ENCODE data around the gene PLIN5. TPM values are rescaled to one million over a fixed set of nuclear protein-coding genes. Genes with fewer than 3 reads are reported as not detected.

The PLIN5 gene
- total RNA-seq, 1 experiment from 2014 or later: not detected

- in situ Hi-C loops (cut with HindIII; ENCODE audit: low pct_unique_long_range_greater_than_20kb, low sequenced_read_pairs): no loop called here
- no peak for DNase-seq (ENCODE audit: low read depth, low spot score)
These were observed 51.6 kb downstream of the PLIN5 start for GRCh38 chr19:4483385-4483784.

DNA sequence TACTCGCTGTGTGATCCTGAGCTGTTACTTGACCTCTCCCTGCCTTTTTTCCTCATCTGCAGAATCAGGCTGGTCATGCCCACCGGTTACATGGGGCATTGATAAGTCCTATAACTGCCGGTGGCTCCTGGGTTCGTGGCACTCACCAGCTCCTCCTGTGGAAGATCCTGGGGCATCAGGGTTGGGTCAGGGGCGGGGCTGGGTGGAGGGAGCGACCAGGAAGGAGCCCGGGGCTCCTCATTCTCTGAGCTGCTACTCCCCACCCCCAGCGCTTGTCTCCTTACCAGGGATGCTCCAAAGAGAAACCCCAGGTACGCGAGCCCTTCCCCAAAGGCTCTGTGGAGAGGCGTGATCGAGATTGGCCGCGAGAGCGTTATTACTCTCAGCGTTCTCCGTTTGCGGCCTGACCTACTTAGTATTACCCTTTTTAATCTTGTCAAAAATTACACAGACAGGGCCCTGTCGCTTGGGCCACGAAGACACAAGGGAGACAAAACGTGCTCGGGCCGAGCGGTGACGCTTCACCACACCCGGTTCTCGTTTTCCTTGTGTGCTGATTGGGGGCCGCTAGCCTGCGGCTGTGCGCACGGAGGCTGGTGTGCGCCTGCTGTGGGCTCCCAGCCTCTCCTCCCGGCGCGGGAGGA lies 52.2 kb downstream of the PLIN5 start:
- DNase-seq (ENCODE audit: low read depth, low spot score): no peak
- in situ Hi-C loops (cut with HindIII; ENCODE audit: low pct_unique_long_range_greater_than_20kb, low sequenced_read_pairs): no loop called here

DNA sequence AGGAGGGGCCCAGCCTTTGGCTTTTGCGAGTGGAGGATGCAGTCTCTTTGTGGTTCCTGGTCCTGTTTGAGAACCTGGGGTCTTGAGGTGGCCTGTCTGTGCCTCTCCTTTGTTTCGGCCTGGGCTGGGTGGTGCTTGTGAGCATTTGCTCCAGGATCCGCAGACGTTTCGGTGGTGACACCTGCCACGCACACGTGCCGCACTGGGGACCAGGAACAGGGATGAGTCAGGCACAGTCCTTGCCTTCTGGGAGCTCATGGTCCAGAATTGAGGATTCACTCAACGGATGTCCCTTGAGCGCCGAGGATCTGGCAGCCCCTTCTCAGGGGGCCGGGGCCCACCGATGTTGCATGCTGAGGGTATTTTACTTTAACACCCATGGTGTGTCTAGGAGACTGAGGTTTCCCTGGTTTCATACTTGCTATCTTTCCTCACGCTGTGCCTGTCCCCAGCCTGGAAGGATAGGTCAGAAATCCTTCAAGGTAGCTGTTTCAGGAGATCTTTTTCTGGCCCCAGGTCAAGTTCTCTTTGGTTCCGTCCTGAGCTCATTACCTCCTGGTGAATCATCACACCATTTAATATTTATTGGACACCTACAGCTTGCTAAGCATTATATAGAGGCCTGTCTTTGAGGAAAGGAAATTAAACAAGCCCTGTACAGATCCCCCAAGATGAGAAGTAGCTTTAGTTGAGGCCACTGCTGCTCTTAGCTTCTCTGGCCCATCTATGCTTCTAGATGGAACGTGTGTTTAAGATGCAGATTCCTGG lies 57.8 kb downstream of the PLIN5 start:
- DNase-seq (ENCODE audit: low read depth, low spot score): no peak
- in situ Hi-C loops (cut with HindIII; ENCODE audit: low pct_unique_long_range_greater_than_20kb, low sequenced_read_pairs): no loop called here

- peak; percentile 67 for DNase-seq (ENCODE audit: low read depth, low spot score)
- in situ Hi-C loops (cut with HindIII; ENCODE audit: low pct_unique_long_range_greater_than_20kb, low sequenced_read_pairs): no loop called here
These were observed 60.5 kb downstream of the PLIN5 start for GRCh38 chr19:4474514-4475022.

GRCh38 chr19:4473763-4474513 lies 61.1 kb downstream of the PLIN5 start:
- in situ Hi-C loops (cut with HindIII; ENCODE audit: low pct_unique_long_range_greater_than_20kb, low sequenced_read_pairs): no loop called here
- no peak for DNase-seq (ENCODE audit: low read depth, low spot score)

DNA sequence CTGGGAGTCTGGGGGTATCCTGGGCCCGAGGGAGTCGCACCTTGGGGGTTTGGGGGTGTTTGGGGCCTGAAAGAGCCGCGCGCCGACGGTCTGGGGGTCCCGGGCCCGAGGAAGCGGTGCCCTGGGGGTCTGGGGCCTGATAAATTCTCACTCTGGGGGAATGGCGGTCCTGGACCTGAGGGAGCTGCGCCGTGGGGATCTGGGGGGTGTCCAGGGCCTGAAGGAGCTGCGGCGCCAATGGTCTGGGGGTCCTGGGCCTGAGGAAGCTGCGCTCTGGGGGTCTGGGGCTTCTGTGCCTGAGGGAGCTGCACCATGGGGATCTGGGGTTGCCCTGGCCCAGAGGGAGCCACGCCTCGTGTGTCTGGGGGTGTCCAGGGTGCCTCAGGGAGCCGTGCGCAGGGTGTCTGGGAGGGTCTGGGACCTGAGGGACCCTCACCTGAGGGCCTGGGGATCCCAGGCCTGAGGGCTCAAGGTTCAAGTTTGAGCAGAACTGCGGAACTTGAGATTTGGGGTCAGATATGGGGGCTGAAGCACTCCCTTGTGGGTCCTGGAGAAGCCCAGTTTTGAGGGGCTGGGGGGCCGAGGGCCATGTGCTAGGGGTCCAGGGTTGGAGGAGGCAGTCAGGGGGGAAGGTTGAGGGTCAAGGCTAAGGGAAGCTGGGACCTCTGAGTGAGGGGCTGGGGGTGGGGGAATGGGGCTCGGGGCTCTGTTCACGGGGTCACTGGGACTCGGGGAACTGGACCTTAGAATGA lies 61.8 kb downstream of the PLIN5 start:
- in situ Hi-C loops (cut with HindIII; ENCODE audit: low pct_unique_long_range_greater_than_20kb, low sequenced_read_pairs): no loop called here
- DNase-seq (ENCODE audit: low read depth, low spot score): no peak

Other genes starting within 250 kb of the PLIN5 start
- gene TMIGD2, start 232.8 kb downstream of the PLIN5 start, total RNA-seq (2014; rRNA removed; shearing (Covaris generic)): not detected in 2 replicates
- gene FSD1, start 230.6 kb downstream of the PLIN5 start, total RNA-seq (2014; rRNA removed; shearing (Covaris generic)): 2.7 and 2.8 TPM in 2 replicates
- gene STAP2, start 196.4 kb downstream of the PLIN5 start, total RNA-seq (2014; rRNA removed; shearing (Covaris generic)): 3.1 and 3.8 TPM in 2 replicates
- gene MPND, start 191.7 kb downstream of the PLIN5 start, total RNA-seq (2014; rRNA removed; shearing (Covaris generic)): 3.0 and 5.3 TPM in 2 replicates
- 33.0 and 37.6 TPM in 2 replicates for gene SH3GL1, start 134.7 kb downstream of the PLIN5 start, total RNA-seq (2014; rRNA removed; shearing (Covaris generic))
- 14.5 and 19.4 TPM in 2 replicates for gene CHAF1A, start 132.6 kb downstream of the PLIN5 start, total RNA-seq (2014; rRNA removed; shearing (Covaris generic))
- 57.7 and 62.3 TPM in 2 replicates for gene UBXN6, start 77.4 kb downstream of the PLIN5 start, total RNA-seq (2014; rRNA removed; shearing (Covaris generic))
- 24.5 and 25.2 TPM in 2 replicates for gene HDGFL2, start 62.9 kb downstream of the PLIN5 start, total RNA-seq (2014; rRNA removed; shearing (Covaris generic))
- 0.05 TPM in 2 replicates for gene PLIN4, start 16.7 kb downstream of the PLIN5 start, total RNA-seq (2014; rRNA removed; shearing (Covaris generic))
- gene LRG1, start 4.8 kb upstream of the PLIN5 start, total RNA-seq (2014; rRNA removed; shearing (Covaris generic)): 0.05 and 0.21 TPM in 2 replicates
- 6.3 and 6.9 TPM in 2 replicates for gene SEMA6B, start 24.5 kb upstream of the PLIN5 start, total RNA-seq (2014; rRNA removed; shearing (Covaris generic))
- 2.8 and 3.5 TPM in 2 replicates for gene TNFAIP8L1, start 104.3 kb upstream of the PLIN5 start, total RNA-seq (2014; rRNA removed; shearing (Covaris generic))
- gene MYDGF, start 135.1 kb upstream of the PLIN5 start, total RNA-seq (2014; rRNA removed; shearing (Covaris generic)): 321 and 322 TPM in 2 replicates
- gene DPP9, start 188.6 kb upstream of the PLIN5 start, total RNA-seq (2014; rRNA removed; shearing (Covaris generic)): 34.4 and 47.9 TPM in 2 replicates